Cardiac fibroblast (primary cell): ENCODE results near the gene TSPYL6.
A peak's percentile ranks its signal among the peaks of the same experiment; 100 is the strongest.

ENCODE experiments used
- DNase-seq, 2 donors: peaks; one replicate each; pipeline versions ENCODE4 v3.0.0 to v3.0.0-alpha.2; 2010; ENCODE audit warnings: low read depth in 2 of 2
- H3K4me3 ChIP-seq, 2 donors: replicated peaks in 1 of 2; 1 replicate in 1 of 2; 2 replicates in 1 of 2; pipeline ENCODE4 v1.5.1; 2011; ENCODE audit warnings: low read depth in 2 of 2, low read length in 2 of 2, mild to moderate bottlenecking in 2 of 2, moderate library complexity in 1 of 2
- CTCF ChIP-seq: IDR thresholded peaks from one replicate; pipeline ENCODE4 v1.5.1; 2011; ENCODE audit warnings: low read depth, mild to moderate bottlenecking, low read length, inconsistent platforms

Gene TSPYL6

GRCh38 chr2:54207666-54208195, 48.3 kb downstream of the TSPYL6 start:
- H3K4me3 ChIP-seq: no peak overlapping the region
- TF ChIP-seq CTCF: no peak
- DNase-seq: peak; percentile 79 to 88

GRCh38 chr2:54206596-54206995, 49.4 kb downstream of the TSPYL6 start:
- peak; percentile 60 for TF ChIP-seq CTCF
- no peak overlapping the region for H3K4me3 ChIP-seq
- peak; percentile 68 to 82 for DNase-seq

GRCh38 chr2:54204476-54204875, 51.6 kb downstream of the TSPYL6 start:
- DNase-seq: peak in 1 of 2 donors; percentile 5
- no peak for TF ChIP-seq CTCF

More at GRCh38 chr2:54204476-54204875, 51.6 kb downstream of the TSPYL6 start:
- H3K4me3 ChIP-seq: no peak overlapping the region
